DMS53 (cell line): ENCODE data around the gene CUL2.
A peak's percentile ranks its signal among the peaks of the same experiment; 100 is the strongest.
"Not testable (repeated sequence)": the region's sequence is repeated elsewhere in the genome, so short reads cannot be mapped to it uniquely, and the experiment has no call there.

Experiments
- DNase-seq: peaks from one replicate; lab custom pipeline; 2025; lab: John Stamatoyannopoulos, UW

CUL2 gene

GRCh38 chr10:35079763-35080162 is 10.4 kb downstream of the CUL2 start:
- DNase-seq = no peak

DNA sequence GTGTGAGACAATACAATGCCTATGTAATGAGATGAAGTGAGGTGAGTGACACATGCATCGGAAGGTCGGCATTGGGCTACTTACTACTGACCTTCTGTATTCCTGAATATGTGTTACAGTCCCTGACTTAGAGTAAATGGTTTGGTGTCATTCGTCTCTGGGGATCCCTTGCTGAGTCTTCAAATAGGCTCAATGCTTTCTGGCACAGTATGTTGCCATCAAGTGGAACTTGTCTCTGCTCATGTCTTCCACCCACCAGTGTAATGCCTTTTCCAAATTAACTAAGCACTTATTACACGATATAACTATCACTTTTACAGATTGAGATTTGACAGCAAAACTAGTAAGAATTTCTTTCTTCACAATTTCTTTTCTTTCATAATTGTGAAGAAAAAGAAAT is 10.9 kb downstream of the CUL2 start:
- DNase-seq = no peak

DNA sequence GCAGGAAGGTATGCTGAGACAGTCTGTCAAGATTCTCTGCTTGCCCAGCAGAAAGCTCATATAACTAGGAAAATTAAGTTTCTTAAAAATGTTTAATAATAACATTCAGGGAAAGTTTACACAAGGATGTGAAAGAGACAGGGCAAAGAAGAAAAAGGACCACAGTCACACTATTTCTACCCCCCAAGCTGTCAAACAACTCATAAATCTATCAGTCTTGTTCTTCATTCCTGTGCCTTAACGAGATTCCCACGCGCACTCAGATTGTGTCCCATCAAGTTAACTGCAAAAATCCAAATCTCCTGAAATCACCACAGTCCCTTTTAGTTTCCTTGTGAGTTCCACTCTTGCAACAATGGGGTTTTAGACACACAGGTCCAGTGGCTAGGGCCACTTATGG is 14.9 kb downstream of the CUL2 start:
- no peak for DNase-seq

GRCh38 chr10:35074266-35074665 is 15.9 kb downstream of the CUL2 start:
- DNase-seq = no peak

DNA sequence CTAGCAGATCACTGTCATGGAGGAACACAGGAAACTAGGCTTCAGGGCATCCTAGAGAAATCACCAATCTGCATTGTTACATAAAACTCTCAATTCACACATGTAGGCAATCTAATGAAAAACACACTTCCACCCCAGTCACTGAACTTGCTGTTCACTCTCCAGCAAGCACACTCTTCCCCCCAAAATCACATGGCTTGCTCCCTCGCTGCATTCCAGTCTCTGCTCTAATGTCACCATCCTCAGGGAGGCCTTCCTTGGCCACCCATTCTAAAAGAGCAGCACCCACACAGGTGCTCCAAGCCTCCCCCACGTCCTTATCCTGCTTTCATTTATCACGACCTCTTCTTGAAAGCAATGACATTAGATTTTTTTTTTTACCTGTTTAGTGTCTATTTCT is 19.6 kb downstream of the CUL2 start:
- no peak for DNase-seq

DNA sequence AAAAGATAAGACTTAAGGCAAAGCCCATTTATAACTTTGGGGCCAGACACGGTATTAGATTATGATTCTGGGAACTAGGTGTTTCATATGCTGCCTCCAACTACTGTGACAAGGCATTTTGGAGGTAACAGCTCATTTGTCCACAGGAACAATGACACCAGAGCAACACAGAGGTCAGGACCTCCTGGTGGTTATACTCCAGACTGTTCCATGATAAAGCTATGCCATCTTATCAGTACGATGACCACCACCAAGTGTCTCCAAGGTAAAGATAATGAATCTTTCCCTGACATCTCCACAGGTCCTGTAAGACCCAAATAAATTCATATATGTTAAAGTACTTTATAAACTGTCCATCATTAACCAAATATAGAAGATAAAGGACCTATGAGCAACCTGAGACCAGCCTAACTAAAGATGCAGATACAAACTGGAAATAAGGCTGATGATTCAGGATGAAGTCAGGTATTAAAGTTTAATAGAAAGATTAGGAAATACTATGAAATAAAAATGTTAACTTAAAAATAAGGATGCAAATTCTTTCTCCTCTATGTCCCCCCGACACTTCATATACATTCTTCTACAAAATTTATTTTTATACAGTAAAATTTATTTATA is 26.2 kb downstream of the CUL2 start:
- no peak for DNase-seq

DNA sequence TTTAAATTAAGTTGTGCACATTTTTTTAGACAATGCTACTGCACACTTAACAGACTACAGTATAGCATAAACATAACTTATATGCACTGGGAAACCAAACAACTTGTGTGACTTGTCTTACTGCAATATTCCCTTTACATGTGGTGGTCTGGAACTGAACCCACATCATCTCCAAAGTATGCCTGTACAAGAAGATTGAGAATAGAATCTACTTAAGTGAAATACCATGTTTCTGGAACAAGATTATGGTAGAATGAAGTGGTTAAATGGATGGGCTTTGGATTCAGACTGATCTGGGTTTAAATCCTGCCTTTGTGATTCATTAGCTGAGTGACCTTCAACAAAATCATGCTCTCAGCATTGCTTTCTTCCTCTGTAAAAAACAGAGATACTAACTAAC is 30.7 kb downstream of the CUL2 start:
- no peak for DNase-seq

DNA sequence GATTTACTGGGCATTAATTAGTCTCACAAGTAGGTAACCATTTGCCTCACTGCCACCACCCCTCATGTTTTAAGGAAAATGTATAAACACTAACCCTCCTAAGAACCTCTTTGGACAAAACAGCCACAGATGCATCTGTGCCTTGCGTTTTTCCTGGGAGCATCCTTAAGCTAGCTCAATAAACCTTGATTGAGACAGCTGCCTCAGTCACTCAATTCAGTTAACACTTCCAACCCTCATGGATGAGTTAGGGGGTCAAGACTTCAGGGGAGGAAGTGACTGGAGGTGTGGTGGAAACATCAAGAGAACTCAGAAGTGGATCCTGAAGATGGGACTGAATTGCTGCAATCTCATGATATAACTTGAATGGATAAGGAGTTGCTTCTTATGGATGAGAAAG is 31.5 kb downstream of the CUL2 start:
- DNase-seq = no peak

DNA sequence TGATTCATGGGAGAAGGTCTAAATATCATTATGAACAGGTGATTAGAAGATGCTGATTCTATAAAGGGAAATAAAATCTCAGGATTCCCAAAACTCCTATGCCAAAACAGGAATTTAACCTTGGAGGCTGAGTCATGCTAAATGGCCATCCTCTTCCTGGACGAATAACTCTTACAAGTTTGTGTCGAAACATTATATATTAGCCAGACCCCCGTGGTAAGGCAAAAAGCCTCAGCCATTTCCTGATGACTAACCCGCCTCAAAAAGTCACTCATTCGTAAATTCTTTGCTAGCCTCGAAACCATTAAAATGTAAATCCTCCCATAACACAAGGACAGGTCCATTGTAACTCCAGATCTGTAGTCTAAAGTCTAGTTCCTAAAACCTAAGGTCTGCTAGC is 32.0 kb downstream of the CUL2 start:
- no peak for DNase-seq

DNA sequence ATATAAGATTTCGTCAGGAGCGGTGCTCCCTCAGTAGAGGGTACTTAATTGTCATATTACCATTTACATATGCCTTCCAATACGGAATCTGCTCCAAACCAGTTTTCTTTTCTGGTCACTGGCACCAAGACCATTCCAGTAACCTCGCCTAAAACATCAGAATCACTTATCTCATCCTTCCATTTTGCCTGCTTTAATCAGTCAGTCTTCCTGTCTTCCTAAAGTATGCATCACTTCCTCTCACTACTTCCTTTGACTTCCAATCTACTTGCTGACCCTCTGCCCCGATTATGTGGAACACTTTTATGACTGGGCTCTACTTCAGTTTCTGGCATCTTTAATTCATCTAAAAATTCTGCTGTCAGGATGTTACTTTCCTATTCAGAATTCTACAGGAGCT is 33.5 kb downstream of the CUL2 start:
- no peak for DNase-seq

GRCh38 chr10:35056133-35056532 is 34.0 kb downstream of the CUL2 start:
- no peak for DNase-seq

DNA sequence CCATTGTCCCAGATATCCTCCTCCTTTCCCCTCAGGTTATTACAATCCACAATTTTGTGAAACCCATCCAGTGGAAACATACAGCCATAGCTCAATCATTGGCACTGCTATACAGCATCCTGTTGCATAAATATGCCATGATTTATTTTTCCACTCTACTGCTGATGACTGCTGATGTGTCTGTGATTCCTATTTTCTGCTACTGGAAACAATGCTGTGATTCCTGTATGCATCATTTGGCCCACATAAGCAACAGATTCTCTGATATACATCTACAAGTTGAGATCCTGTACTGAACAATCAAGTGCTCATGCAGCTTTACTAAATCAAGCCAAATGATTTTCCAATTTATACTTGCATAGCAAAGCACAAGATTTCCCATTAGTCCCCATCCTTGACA is 39.6 kb downstream of the CUL2 start:
- no peak for DNase-seq

GRCh38 chr10:35046074-35046473 is 44.1 kb downstream of the CUL2 start:
- DNase-seq = no peak

- not testable (repeated sequence) for DNase-seq
Measured at GRCh38 chr10:35045275-35045674, 44.9 kb downstream of the CUL2 start.

DNA sequence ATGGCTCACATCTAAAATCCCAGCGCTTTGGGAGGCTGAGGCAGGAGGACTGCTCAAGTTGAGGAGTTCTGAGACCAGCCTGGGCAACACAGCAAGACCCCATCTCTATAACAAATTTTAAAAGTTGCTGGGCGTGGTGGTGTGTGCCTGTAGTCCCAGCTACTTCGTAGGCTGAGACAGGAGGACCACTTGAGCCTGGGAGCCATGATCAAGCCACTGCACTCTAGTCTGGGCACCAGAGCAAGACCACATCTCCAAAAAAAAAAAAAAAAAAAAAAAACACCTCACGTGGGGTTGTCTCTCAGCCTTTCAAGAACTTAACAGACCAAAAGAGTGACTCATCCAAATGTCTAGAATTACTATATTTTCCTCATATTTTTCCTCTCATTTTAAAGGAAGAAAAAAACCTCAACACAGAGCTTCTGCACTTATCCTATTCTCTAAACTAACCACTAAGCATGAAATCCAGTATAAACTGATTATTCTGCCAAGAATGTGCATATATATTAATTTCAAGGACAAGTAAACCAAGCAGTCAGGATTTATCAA is 46.3 kb downstream of the CUL2 start:
- DNase-seq = no peak

- no peak for DNase-seq
Measured at GRCh38 chr10:35042783-35043182, 47.4 kb downstream of the CUL2 start.

GRCh38 chr10:35041502-35041879 is 48.6 kb downstream of the CUL2 start:
- no peak for DNase-seq

DNA sequence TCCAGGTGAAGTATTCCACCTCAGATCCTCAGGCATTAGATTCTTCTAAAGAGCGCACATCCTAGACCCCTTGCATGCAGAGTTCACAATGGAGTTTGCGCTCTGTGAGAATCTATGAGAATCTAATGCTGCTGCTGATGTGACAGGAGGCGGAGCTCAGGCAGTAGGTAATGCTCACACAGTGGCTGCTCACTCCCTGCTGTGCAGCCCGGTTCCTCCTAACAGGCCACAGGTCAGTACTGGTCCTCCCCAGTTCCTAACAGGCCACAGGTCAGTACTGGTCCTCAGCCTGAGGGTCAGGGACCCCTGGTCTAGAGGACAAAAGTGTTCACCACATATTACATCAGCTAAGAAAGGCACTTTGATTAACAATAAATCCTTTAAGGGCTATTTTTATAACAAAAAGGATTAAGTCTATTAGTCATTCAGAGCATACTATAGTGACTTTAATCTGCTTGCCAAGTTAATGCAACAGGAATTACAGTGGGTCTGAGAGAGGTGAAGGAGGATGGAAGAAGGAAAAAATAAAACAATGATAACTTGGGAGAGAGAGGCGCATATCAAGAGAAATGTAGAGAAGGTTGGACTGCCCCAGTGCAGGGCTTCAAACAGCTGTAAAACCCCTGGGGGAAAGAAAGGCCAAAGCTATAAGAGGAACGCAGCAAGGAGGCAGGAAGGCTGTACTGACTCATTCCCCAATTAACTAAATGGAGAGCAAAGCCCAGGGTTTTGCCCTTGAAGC is 49.2 kb downstream of the CUL2 start:
- no peak for DNase-seq

GRCh38 chr10:35037104-35037503 is 53.0 kb downstream of the CUL2 start:
- no peak for DNase-seq

DNA sequence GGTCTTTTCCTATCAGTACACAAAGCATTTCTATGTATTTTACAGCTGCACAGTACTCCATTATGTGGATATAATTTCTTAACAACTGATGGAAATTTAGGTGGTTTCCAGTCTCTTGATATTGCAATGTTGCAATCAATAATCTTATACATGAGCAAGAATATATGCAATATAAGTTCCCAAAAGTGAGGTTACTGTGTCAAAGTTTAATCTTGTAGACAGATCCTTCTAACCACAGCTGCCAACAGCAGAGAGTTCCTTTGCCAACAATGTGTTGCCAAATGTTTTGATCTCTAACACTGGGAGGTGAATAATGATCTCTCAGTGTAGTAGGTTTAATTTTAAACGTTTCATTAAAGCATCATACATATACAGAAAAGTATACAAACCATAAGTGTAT is 54.5 kb downstream of the CUL2 start:
- DNase-seq = no peak

GRCh38 chr10:35027567-35027966 is 62.6 kb downstream of the CUL2 start:
- peak; percentile 25 for DNase-seq

GRCh38 chr10:35025916-35026315 is 64.2 kb downstream of the CUL2 start:
- no peak for DNase-seq

DNA sequence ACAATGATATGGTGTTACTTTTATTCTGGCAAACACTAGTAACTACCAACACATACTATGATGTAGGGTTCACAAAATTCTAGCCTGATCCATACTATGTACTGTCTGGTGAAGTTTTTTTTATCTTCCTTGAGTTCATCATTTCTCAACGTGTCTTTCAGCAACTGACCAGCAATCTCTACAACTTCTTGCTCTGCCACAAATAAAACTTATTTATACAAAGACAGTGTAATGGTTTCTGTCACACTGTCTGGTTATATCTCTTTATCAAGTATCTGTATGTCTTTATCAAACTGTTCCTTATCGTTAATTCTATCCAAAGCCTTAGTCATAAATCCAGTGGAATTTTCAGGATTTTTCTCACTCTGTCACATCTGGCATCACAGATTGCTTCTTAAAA is 69.7 kb downstream of the CUL2 start:
- no peak for DNase-seq
